PFSK-1 (cell line): ENCODE measurements around the gene TMUB1.

Source experiments
- FOXP2 ChIP-seq: optimal IDR thresholded peaks from 2 replicates; pipeline ENCODE3; 2011; ENCODE audit warnings: borderline replicate concordance, control low read depth, inconsistent platforms; ENCODE audit not compliant: insufficient read depth; ENCODE audit errors: extremely low read length, extremely low read depth
- SIN3A ChIP-seq: IDR thresholded peaks from 2 replicates; pipeline ENCODE4 v1.6.1; 2012; ENCODE audit warnings: mild to moderate bottlenecking, low read length, moderate library complexity, borderline replicate concordance; ENCODE audit not compliant: insufficient read depth
- TAF1 ChIP-seq: IDR thresholded peaks from 2 replicates; pipeline ENCODE4 v1.6.1; 2012; ENCODE audit warnings: low read length, control low read depth, borderline replicate concordance; ENCODE audit not compliant: insufficient read depth
- TF ChIP-seq, protein P1 (sequence below), 2 experiments: IDR thresholded peaks; 2 replicates each; pipeline versions ENCODE4 v1.6.1 to v1.8.0; 2011 to 2012; ENCODE audit warnings: low read depth in 2 of 2, low read length in 2 of 2, control low read depth in 1 of 2, inconsistent platforms in 1 of 2, mild to moderate bottlenecking in 1 of 2, moderate library complexity in 1 of 2; ENCODE audit not compliant: insufficient read depth in 1 of 2

DNA sequence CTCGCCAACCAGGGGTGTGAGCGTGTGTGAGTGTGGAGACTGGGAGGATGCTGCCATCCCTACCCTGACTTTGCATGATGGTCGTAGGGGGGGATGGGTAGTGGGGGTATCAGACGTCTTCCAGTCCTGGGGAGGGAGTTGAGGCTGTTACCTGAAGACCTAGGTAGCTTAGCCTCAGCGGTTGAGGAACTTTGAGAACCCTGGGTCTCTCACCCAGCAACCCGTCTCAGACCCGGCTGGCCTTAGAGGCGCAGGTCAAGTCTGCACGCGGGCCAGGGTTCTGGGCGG lies 21.2 kb downstream of the TMUB1 start:
- TF ChIP-seq SIN3A (no peak), TAF1 (no peak), FOXP2 (no peak)
- TF ChIP-seq, protein P1, sequence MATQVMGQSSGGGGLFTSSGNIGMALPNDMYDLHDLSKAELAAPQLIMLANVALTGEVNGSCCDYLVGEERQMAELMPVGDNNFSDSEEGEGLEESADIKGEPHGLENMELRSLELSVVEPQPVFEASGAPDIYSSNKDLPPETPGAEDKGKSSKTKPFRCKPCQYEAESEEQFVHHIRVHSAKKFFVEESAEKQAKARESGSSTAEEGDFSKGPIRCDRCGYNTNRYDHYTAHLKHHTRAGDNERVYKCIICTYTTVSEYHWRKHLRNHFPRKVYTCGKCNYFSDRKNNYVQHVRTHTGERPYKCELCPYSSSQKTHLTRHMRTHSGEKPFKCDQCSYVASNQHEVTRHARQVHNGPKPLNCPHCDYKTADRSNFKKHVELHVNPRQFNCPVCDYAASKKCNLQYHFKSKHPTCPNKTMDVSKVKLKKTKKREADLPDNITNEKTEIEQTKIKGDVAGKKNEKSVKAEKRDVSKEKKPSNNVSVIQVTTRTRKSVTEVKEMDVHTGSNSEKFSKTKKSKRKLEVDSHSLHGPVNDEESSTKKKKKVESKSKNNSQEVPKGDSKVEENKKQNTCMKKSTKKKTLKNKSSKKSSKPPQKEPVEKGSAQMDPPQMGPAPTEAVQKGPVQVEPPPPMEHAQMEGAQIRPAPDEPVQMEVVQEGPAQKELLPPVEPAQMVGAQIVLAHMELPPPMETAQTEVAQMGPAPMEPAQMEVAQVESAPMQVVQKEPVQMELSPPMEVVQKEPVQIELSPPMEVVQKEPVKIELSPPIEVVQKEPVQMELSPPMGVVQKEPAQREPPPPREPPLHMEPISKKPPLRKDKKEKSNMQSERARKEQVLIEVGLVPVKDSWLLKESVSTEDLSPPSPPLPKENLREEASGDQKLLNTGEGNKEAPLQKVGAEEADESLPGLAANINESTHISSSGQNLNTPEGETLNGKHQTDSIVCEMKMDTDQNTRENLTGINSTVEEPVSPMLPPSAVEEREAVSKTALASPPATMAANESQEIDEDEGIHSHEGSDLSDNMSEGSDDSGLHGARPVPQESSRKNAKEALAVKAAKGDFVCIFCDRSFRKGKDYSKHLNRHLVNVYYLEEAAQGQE (IDR thresholded peaks at IDR 0.05; ENCODE audit: insufficient read depth in 1 of 2, low read depth in 2 of 2, low read length in 2 of 2), result no peak
